NCI-H1417 (cell line): ENCODE measurements around the gene OR1L4.

ENCODE experiments used
- DNase-seq, 3 experiments: peaks; one replicate each; lab custom pipeline; 2025; lab: John Stamatoyannopoulos, UW

Gene OR1L4

GRCh38 chr9:122723690-122724089, at the start of gene OR1L4:
TSS of gene OR1L4 (plus strand) at chr9:122723990. CDS start at chr9:122723990, 0 bp downstream.
- no peak for DNase-seq

GRCh38 chr9:122684851-122685250, 38.9 kb upstream of the OR1L4 start:
- no peak for DNase-seq

- no peak for DNase-seq
Observed at GRCh38 chr9:122695696-122696095, 28.1 kb upstream of the OR1L4 start.

GRCh38 chr9:122718038-122718437, 5.8 kb upstream of the OR1L4 start:
- no peak for DNase-seq

- no peak for DNase-seq
Observed at GRCh38 chr9:122719218-122719617, 4.6 kb upstream of the OR1L4 start.

GRCh38 chr9:122742003-122742402, 18.2 kb downstream of the OR1L4 start, which contains the start of gene OR1L6:
TSS of gene OR1L6 (plus strand) at chr9:122742303. CDS start at chr9:122749848, 7,545 bp downstream.
- no peak for DNase-seq

GRCh38 chr9:122754825-122755224, 31.0 kb downstream of the OR1L4 start:
- no peak for DNase-seq

GRCh38 chr9:122767817-122768216, 44.0 kb downstream of the OR1L4 start:
- no peak for DNase-seq
